ENCODE measurements around the gene CPD. TPM values are rescaled to one million over a fixed set of nuclear protein-coding genes. Genes with fewer than 3 reads are reported as not detected.
A peak's percentile ranks its signal among the peaks of the same experiment; 100 is the strongest.

CPD gene
- total and polyA plus RNA-seq, 2 of the 13 experiments (the other 11 are each of a cell fraction or from before 2014, with no cell fraction given): 46.1 to 72.3 TPM

DNA sequence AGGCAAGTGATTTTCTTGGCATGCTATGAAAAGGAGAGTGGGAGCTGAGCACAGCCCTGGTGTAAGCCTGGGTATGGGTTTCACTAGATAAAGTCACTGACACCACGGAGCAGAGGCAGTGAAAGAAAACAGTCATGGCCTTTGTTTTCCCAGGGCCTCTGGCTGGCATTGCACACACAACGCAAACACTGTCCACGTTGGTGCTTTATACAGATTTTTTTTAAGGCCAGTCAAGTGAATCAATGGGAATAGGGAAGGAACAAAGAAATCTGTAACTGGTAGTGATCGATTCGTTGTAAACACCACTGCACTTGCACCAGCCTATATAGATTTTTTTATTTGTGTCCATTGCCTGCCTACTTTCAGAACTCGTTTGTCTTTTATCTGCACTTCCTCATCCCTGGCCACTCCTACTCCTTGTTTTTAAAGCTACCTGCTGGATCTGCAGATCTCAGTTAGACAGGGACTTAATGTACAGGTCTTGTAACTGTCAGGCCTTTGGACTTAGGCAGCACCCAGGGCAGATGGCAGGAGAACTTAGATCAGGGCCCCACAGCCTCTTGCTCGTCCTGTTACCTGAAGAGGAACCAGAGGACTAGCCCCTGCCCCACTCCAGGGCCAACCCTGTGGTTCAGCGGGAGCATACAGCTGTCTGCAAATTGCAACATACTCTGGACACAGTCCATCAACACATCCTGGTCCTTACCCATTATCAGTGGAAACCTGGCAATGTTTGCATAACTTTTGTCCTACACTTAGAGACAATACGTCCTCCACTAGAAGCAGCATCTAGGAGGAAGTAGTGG is 34.2 kb upstream of the CPD start (continued):
- TF ChIP-seq, protein P1, sequence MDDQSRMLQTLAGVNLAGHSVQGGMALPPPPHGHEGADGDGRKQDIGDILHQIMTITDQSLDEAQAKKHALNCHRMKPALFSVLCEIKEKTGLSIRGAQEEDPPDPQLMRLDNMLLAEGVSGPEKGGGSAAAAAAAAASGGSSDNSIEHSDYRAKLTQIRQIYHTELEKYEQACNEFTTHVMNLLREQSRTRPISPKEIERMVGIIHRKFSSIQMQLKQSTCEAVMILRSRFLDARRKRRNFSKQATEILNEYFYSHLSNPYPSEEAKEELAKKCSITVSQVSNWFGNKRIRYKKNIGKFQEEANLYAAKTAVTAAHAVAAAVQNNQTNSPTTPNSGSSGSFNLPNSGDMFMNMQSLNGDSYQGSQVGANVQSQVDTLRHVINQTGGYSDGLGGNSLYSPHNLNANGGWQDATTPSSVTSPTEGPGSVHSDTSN (CRISPR knock-in tag; IDR thresholded peaks at IDR 0.05; ENCODE audit: borderline replicate concordance): no peak
- TF ChIP-seq ISL2 (CRISPR knock-in tag; IDR thresholded peaks at IDR 0.05) (peak; percentile 83), RXRA (CRISPR knock-in tag; IDR thresholded peaks at IDR 0.05) (peak; percentile 99), CENPX (CRISPR knock-in tag; IDR thresholded peaks at IDR 0.05) (no peak), BRD4 (CRISPR knock-in tag; IDR thresholded peaks at IDR 0.05) (peak; percentile 61), ZNF703 (CRISPR knock-in tag; IDR thresholded peaks at IDR 0.05; ENCODE audit: borderline replicate concordance) (no peak), FOSL2 (CRISPR knock-in tag; IDR thresholded peaks at IDR 0.05) (peak; percentile 87)
- TF ChIP-seq, protein P2, sequence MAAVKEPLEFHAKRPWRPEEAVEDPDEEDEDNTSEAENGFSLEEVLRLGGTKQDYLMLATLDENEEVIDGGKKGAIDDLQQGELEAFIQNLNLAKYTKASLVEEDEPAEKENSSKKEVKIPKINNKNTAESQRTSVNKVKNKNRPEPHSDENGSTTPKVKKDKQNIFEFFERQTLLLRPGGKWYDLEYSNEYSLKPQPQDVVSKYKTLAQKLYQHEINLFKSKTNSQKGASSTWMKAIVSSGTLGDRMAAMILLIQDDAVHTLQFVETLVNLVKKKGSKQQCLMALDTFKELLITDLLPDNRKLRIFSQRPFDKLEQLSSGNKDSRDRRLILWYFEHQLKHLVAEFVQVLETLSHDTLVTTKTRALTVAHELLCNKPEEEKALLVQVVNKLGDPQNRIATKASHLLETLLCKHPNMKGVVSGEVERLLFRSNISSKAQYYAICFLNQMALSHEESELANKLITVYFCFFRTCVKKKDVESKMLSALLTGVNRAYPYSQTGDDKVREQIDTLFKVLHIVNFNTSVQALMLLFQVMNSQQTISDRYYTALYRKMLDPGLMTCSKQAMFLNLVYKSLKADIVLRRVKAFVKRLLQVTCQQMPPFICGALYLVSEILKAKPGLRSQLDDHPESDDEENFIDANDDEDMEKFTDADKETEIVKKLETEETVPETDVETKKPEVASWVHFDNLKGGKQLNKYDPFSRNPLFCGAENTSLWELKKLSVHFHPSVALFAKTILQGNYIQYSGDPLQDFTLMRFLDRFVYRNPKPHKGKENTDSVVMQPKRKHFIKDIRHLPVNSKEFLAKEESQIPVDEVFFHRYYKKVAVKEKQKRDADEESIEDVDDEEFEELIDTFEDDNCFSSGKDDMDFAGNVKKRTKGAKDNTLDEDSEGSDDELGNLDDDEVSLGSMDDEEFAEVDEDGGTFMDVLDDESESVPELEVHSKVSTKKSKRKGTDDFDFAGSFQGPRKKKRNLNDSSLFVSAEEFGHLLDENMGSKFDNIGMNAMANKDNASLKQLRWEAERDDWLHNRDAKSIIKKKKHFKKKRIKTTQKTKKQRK (IDR thresholded peaks at IDR 0.05; ENCODE audit: low read length): no peak
- TF ChIP-seq, protein P3, sequence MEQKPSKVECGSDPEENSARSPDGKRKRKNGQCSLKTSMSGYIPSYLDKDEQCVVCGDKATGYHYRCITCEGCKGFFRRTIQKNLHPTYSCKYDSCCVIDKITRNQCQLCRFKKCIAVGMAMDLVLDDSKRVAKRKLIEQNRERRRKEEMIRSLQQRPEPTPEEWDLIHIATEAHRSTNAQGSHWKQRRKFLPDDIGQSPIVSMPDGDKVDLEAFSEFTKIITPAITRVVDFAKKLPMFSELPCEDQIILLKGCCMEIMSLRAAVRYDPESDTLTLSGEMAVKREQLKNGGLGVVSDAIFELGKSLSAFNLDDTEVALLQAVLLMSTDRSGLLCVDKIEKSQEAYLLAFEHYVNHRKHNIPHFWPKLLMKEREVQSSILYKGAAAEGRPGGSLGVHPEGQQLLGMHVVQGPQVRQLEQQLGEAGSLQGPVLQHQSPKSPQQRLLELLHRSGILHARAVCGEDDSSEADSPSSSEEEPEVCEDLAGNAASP (CRISPR knock-in tag; IDR thresholded peaks at IDR 0.05; ENCODE audit: borderline replicate concordance): peak; percentile 99
- TF ChIP-seq, protein P4, sequence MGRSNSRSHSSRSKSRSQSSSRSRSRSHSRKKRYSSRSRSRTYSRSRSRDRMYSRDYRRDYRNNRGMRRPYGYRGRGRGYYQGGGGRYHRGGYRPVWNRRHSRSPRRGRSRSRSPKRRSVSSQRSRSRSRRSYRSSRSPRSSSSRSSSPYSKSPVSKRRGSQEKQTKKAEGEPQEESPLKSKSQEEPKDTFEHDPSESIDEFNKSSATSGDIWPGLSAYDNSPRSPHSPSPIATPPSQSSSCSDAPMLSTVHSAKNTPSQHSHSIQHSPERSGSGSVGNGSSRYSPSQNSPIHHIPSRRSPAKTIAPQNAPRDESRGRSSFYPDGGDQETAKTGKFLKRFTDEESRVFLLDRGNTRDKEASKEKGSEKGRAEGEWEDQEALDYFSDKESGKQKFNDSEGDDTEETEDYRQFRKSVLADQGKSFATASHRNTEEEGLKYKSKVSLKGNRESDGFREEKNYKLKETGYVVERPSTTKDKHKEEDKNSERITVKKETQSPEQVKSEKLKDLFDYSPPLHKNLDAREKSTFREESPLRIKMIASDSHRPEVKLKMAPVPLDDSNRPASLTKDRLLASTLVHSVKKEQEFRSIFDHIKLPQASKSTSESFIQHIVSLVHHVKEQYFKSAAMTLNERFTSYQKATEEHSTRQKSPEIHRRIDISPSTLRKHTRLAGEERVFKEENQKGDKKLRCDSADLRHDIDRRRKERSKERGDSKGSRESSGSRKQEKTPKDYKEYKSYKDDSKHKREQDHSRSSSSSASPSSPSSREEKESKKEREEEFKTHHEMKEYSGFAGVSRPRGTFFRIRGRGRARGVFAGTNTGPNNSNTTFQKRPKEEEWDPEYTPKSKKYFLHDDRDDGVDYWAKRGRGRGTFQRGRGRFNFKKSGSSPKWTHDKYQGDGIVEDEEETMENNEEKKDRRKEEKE (IDR thresholded peaks at IDR 0.05): no peak
- TF ChIP-seq, protein P5, sequence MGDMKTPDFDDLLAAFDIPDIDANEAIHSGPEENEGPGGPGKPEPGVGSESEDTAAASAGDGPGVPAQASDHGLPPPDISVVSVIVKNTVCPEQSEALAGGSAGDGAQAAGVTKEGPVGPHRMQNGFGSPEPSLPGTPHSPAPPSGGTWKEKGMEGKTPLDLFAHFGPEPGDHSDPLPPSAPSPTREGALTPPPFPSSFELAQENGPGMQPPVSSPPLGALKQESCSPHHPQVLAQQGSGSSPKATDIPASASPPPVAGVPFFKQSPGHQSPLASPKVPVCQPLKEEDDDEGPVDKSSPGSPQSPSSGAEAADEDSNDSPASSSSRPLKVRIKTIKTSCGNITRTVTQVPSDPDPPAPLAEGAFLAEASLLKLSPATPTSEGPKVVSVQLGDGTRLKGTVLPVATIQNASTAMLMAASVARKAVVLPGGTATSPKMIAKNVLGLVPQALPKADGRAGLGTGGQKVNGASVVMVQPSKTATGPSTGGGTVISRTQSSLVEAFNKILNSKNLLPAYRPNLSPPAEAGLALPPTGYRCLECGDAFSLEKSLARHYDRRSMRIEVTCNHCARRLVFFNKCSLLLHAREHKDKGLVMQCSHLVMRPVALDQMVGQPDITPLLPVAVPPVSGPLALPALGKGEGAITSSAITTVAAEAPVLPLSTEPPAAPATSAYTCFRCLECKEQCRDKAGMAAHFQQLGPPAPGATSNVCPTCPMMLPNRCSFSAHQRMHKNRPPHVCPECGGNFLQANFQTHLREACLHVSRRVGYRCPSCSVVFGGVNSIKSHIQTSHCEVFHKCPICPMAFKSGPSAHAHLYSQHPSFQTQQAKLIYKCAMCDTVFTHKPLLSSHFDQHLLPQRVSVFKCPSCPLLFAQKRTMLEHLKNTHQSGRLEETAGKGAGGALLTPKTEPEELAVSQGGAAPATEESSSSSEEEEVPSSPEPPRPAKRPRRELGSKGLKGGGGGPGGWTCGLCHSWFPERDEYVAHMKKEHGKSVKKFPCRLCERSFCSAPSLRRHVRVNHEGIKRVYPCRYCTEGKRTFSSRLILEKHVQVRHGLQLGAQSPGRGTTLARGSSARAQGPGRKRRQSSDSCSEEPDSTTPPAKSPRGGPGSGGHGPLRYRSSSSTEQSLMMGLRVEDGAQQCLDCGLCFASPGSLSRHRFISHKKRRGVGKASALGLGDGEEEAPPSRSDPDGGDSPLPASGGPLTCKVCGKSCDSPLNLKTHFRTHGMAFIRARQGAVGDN (CRISPR knock-in tag; IDR thresholded peaks at IDR 0.05): peak; percentile 68
- TF ChIP-seq, protein P6, sequence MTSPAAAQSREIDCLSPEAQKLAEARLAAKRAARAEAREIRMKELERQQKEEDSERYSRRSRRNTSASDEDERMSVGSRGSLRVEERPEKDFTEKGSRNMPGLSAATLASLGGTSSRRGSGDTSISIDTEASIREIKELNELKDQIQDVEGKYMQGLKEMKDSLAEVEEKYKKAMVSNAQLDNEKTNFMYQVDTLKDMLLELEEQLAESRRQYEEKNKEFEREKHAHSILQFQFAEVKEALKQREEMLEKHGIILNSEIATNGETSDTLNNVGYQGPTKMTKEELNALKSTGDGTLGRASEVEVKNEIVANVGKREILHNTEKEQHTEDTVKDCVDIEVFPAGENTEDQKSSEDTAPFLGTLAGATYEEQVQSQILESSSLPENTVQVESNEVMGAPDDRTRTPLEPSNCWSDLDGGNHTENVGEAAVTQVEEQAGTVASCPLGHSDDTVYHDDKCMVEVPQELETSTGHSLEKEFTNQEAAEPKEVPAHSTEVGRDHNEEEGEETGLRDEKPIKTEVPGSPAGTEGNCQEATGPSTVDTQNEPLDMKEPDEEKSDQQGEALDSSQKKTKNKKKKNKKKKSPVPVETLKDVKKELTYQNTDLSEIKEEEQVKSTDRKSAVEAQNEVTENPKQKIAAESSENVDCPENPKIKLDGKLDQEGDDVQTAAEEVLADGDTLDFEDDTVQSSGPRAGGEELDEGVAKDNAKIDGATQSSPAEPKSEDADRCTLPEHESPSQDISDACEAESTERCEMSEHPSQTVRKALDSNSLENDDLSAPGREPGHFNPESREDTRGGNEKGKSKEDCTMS (CRISPR knock-in tag; conservative IDR thresholded peaks at IDR 0.05): no peak
